Naive thymus-derived CD8-positive, alpha-beta T cell (primary cell): Measurements from ENCODE around the gene TP53INP2. TPM values are rescaled to one million over a fixed set of nuclear protein-coding genes. Genes with fewer than 3 reads are reported as not detected.

Source experiments
- polyA plus RNA-seq, 3 donors: library from polyadenylated mRNA; unstranded; fragments of 300-500 nt; fragmentation: Illumina TruSeq; gene quantifications; one replicate each; pipeline ENCODE4 v1.2.3, GENCODE V29; 2021
- total RNA-seq, 8 experiments: library from RNA in 2 of 8; stranded (reverse) in 2 of 8; gene quantifications; one replicate each; pipeline ENCODE4 v1.2.3 and lab custom pipeline; 2021 to 2026

Gene TP53INP2
- total and polyA plus RNA-seq, 5 experiments from 2014 or later, result 0.08 to 1.8 (median 0.64) TPM

Other genes with a start within 250 kb of the TP53INP2 start
- gene DYNLRB1, start 187.9 kb upstream of the TP53INP2 start, total RNA-seq, result 10 to 100 TPM; 60.1 to 67.6 TPM
- gene DYNLRB1, start 187.9 kb upstream of the TP53INP2 start, polyA plus RNA-seq, result 100 to 1,000 TPM; 216 to 275 (median 268) TPM
- 1 to 10 TPM in 1 of 2 experiments, under 1 TPM in 1; 0.99 to 2.4 TPM for gene MAP1LC3A, start 145.6 kb upstream of the TP53INP2 start, total RNA-seq
- 1 to 10 TPM in 2 of 3 donors, under 1 TPM in 1; 0.94 to 2.1 (median 1.6) TPM for gene MAP1LC3A, start 145.6 kb upstream of the TP53INP2 start, polyA plus RNA-seq
- 10 to 100 TPM; 11.4 to 14.0 TPM for gene PIGU, start 27.3 kb upstream of the TP53INP2 start, total RNA-seq
- 10 to 100 TPM; 18.3 to 25.4 (median 23.2) TPM for gene PIGU, start 27.3 kb upstream of the TP53INP2 start, polyA plus RNA-seq
- 10 to 100 TPM; 24.3 to 29.2 TPM for gene NCOA6, start 121.3 kb downstream of the TP53INP2 start, total RNA-seq
- 1 to 10 TPM; 2.8 to 8.2 (median 5.0) TPM for gene NCOA6, start 121.3 kb downstream of the TP53INP2 start, polyA plus RNA-seq
- gene GGT7, start 168.5 kb downstream of the TP53INP2 start, total RNA-seq, result 10 to 100 TPM; 42.1 to 43.3 TPM
- 1 to 10 TPM; 3.9 to 9.4 (median 8.0) TPM for gene GGT7, start 168.5 kb downstream of the TP53INP2 start, polyA plus RNA-seq
- gene ACSS2, start 172.3 kb downstream of the TP53INP2 start, total RNA-seq, result 10 to 100 TPM; 27.2 to 27.9 TPM
- 10 to 100 TPM in 2 of 3 donors, 1 to 10 TPM in 1; 9.1 to 10.9 (median 10.4) TPM for gene ACSS2, start 172.3 kb downstream of the TP53INP2 start, polyA plus RNA-seq